Natural killer cell (primary cell): ENCODE measurements around the gene SCTR. TPM values are rescaled to one million over a fixed set of nuclear protein-coding genes. Genes with fewer than 3 reads are reported as not detected.

Experiments
- ATAC-seq, 3 donors: fragments of 150-1000 bp in 2 of 3; fragments of 200-7000 bp in 1 of 3; cut with Tn5 transposase; 1 replicate in 1 of 3; 2 replicates in 2 of 3; pipeline ENCODE4 v1.10.0; 2021; ENCODE audit warnings: mild to moderate bottlenecking in 2 of 3, moderate library complexity in 2 of 3
- DNase-seq, 2 donors: peaks; one replicate each; pipeline versions ENCODE4 v3.0.0 to v3.0.0-alpha.2; 2013 to 2021; ENCODE audit warnings: mixed read lengths in 1 of 2
- H3K27ac ChIP-seq: one replicate; pipeline ENCODE4 v1.5.1; 2013; ENCODE audit warnings: mild to moderate bottlenecking, low read length
- H3K27me3 ChIP-seq: one replicate; pipeline ENCODE4 v1.6.1; 2013; ENCODE audit warnings: low read length; ENCODE audit not compliant: control insufficient read depth, insufficient read depth
- H3K36me3 ChIP-seq: one replicate; pipeline ENCODE4 v1.6.1; 2013; ENCODE audit warnings: low read length; ENCODE audit not compliant: control insufficient read depth, insufficient read depth
- H3K4me1 ChIP-seq: one replicate; pipeline ENCODE4 v1.6.1; 2013; ENCODE audit warnings: low read length; ENCODE audit not compliant: control insufficient read depth, insufficient read depth
- H3K4me3 ChIP-seq: one replicate; pipeline ENCODE4 v1.5.1; 2013; ENCODE audit warnings: low read length
- H3K9me3 ChIP-seq: one replicate; pipeline ENCODE4 v1.6.1; 2013; ENCODE audit warnings: low read length; ENCODE audit not compliant: control insufficient read depth, insufficient read depth
- H3K27ac Mint-ChIP-seq, 2 donors: one replicate each; pipeline ENCODE4 v1.8.0; 2022; ENCODE audit warnings: mild to moderate bottlenecking in 2 of 2, mixed read lengths in 2 of 2, moderate library complexity in 1 of 2
- H3K27me3 Mint-ChIP-seq, 2 donors: one replicate each; pipeline ENCODE4 v1.8.0; 2022; ENCODE audit warnings: low read depth in 2 of 2, mixed read lengths in 2 of 2
- H3K36me3 Mint-ChIP-seq: one replicate; pipeline ENCODE4 v1.8.0; 2022; ENCODE audit warnings: mixed read lengths
- H3K4me1 Mint-ChIP-seq, 2 donors: one replicate each; pipeline ENCODE4 v1.8.0; 2022; ENCODE audit warnings: mixed read lengths in 2 of 2
- H3K4me3 Mint-ChIP-seq: one replicate; pipeline ENCODE4 v1.8.0; 2022; ENCODE audit warnings: mild to moderate bottlenecking, moderate library complexity, mixed read lengths
- H3K9me3 Mint-ChIP-seq, 2 donors: one replicate each; pipeline ENCODE4 v1.8.0; 2022; ENCODE audit warnings: mixed read lengths in 2 of 2
- CTCF ChIP-seq: fragments of 200-600 bp; IDR thresholded peaks from one replicate; pipeline ENCODE4 v1.8.0; 2022; ENCODE audit warnings: antibody characterized with exemption
- WGBS: methylation state at CpG from one replicate; pipeline ENCODE4 v1.1.7; 2013; ENCODE audit warnings: missing lambda C conversion rate; ENCODE audit not compliant: insufficient coverage; 5-methylcytosine and 5-hydroxymethylcytosine counted together
- intact Hi-C: fragments of 100-400 bp; cut with micrococcal nuclease; formaldehyde crosslinking; loops from one replicate; pipeline ENCODE4 v1.14.2; 2022
- total RNA-seq, 4 donors: library from RNA; stranded (reverse); fragments of 120-200 nt in 1 of 4; gene quantifications; one replicate each; pipeline versions ENCODE4 v1.2.3 to v1.2.4, GENCODE V29; 2013 to 2022

Gene SCTR
- total RNA-seq, 3 donors from 2014 or later (not counting 1 experiment from before 2014, with no cell fraction given): not detected

GRCh38 chr2:119553687-119554344, 29.5 kb upstream of the SCTR start:
- intact Hi-C loops: no loop called here
- ATAC-seq (no peak), DNase-seq (no peak)
- H3K27me3 Mint-ChIP-seq: peaks cover 12 to 20% of the 10 kb centered on the region in 2 donors
- WGBS: 87% methylated on average over 6 of the region's 7 CpGs
- H3K4me1 ChIP-seq: no peaks in the 10 kb centered on the region
- no peaks in the 10 kb centered on the region for H3K36me3 ChIP-seq
- H3K27me3 ChIP-seq: no peaks in the 10 kb centered on the region
- H3K4me3 ChIP-seq: no peak overlapping the region
- H3K4me3 Mint-ChIP-seq: no peak overlapping the region
- no peaks in the 10 kb centered on the region for H3K4me1 Mint-ChIP-seq
- H3K27ac Mint-ChIP-seq: no peak overlapping the region
- no peak overlapping the region for H3K27ac ChIP-seq
- H3K9me3 ChIP-seq: no peaks in the 10 kb centered on the region
- H3K9me3 Mint-ChIP-seq: no peaks in the 10 kb centered on the region
- no peaks in the 10 kb centered on the region for H3K36me3 Mint-ChIP-seq
- no peak for TF ChIP-seq CTCF

- intact Hi-C loops: no loop called here
- ATAC-seq: no peak
- Histone ChIP-seq H3K9me3 (no peaks in the 10 kb centered on the region), H3K27ac (no peak overlapping the region), H3K4me3 (no peak overlapping the region), H3K36me3 (no peaks in the 10 kb centered on the region), H3K4me1 (no peaks in the 10 kb centered on the region), H3K27me3 (no peaks in the 10 kb centered on the region)
- 86% methylated on average over 2 of the region's 3 CpGs for WGBS
- no peak overlapping the region for H3K27ac Mint-ChIP-seq
- H3K4me3 Mint-ChIP-seq: no peak overlapping the region
- DNase-seq: no peak
- H3K9me3 Mint-ChIP-seq: no peaks in the 10 kb centered on the region
- no peak for TF ChIP-seq CTCF
- H3K4me1 Mint-ChIP-seq: no peaks in the 10 kb centered on the region
- H3K27me3 Mint-ChIP-seq: peaks cover 12 to 20% of the 10 kb centered on the region in 2 donors
- no peaks in the 10 kb centered on the region for H3K36me3 Mint-ChIP-seq
Measured at GRCh38 chr2:119552902-119553301, 28.6 kb upstream of the SCTR start.

- Histone ChIP-seq H3K4me1 (no peaks in the 10 kb centered on the region), H3K9me3 (no peaks in the 10 kb centered on the region), H3K4me3 (no peak overlapping the region), H3K36me3 (no peaks in the 10 kb centered on the region), H3K27ac (no peak overlapping the region), H3K27me3 (peaks cover 5% of the 10 kb centered on the region)
- no peaks in the 10 kb centered on the region for H3K36me3 Mint-ChIP-seq
- H3K27me3 Mint-ChIP-seq: peaks cover 17 to 28% of the 10 kb centered on the region in 2 donors
- no peak for TF ChIP-seq CTCF
- intact Hi-C loops: no loop called here
- H3K27ac Mint-ChIP-seq: no peak overlapping the region
- no peak overlapping the region for H3K4me3 Mint-ChIP-seq
- H3K9me3 Mint-ChIP-seq: no peaks in the 10 kb centered on the region
- no peaks in the 10 kb centered on the region for H3K4me1 Mint-ChIP-seq
- no peak for DNase-seq
- WGBS: 100% methylated on average over 1 of the region's 1 CpG
- ATAC-seq: no peak
Measured at GRCh38 chr2:119550856-119551255, 26.6 kb upstream of the SCTR start.

GRCh38 chr2:119550346-119550745, 26.1 kb upstream of the SCTR start:
- no peak overlapping the region for H3K4me3 Mint-ChIP-seq
- WGBS: no CpG with 5 or more reads among the region's 2 CpGs
- H3K36me3 ChIP-seq: no peaks in the 10 kb centered on the region
- H3K27me3 ChIP-seq: peaks cover 5% of the 10 kb centered on the region
- no peaks in the 10 kb centered on the region for H3K4me1 ChIP-seq
- DNase-seq: no peak
- no peak overlapping the region for H3K27ac Mint-ChIP-seq
- H3K4me3 ChIP-seq: no peak overlapping the region
- no peaks in the 10 kb centered on the region for H3K9me3 ChIP-seq
- intact Hi-C loops: no loop called here
- TF ChIP-seq CTCF: no peak
- H3K27ac ChIP-seq: no peak overlapping the region
- H3K4me1 Mint-ChIP-seq: no peaks in the 10 kb centered on the region
- peaks cover 17 to 30% of the 10 kb centered on the region in 2 donors for H3K27me3 Mint-ChIP-seq
- no peak for ATAC-seq
- H3K36me3 Mint-ChIP-seq: peaks cover 2% of the 10 kb centered on the region
- H3K9me3 Mint-ChIP-seq: no peaks in the 10 kb centered on the region
